Measurements from ENCODE around the gene SNPH. TPM values are rescaled to one million over a fixed set of nuclear protein-coding genes. Genes with fewer than 3 reads are reported as not detected.

Gene SNPH
- total RNA-seq, 1 donor from 2014 or later: 29.4 TPM

- DNase-seq (ENCODE audit: low read depth): peak; percentile 72
Observed at GRCh38 chr20:1286267-1287024, 20.4 kb downstream of the SNPH start.

- DNase-seq (ENCODE audit: low read depth): no peak
Observed at GRCh38 chr20:1287306-1287705, 21.2 kb downstream of the SNPH start.

- DNase-seq (ENCODE audit: low read depth): no peak
Observed at GRCh38 chr20:1287787-1288569, 21.9 kb downstream of the SNPH start.

- peak; percentile 77 for DNase-seq (ENCODE audit: low read depth)
Observed at GRCh38 chr20:1291191-1291741, 25.2 kb downstream of the SNPH start.

GRCh38 chr20:1292620-1293019 is 26.5 kb downstream of the SNPH start:
- DNase-seq (ENCODE audit: low read depth): peak; percentile 25

GRCh38 chr20:1293641-1294379 is 27.7 kb downstream of the SNPH start:
- peak; percentile 38 for DNase-seq (ENCODE audit: low read depth)

GRCh38 chr20:1294497-1294896 is 28.4 kb downstream of the SNPH start:
- no peak for DNase-seq (ENCODE audit: low read depth)

GRCh38 chr20:1295276-1295930 is 29.3 kb downstream of the SNPH start:
- DNase-seq (ENCODE audit: low read depth): no peak

- DNase-seq (ENCODE audit: low read depth): no peak
Observed at GRCh38 chr20:1296117-1296610, 30.1 kb downstream of the SNPH start.

GRCh38 chr20:1296922-1297321 is 30.8 kb downstream of the SNPH start:
- no peak for DNase-seq (ENCODE audit: low read depth)

- no peak for DNase-seq (ENCODE audit: low read depth)
Observed at GRCh38 chr20:1297486-1297885, 31.4 kb downstream of the SNPH start.

- DNase-seq (ENCODE audit: low read depth): no peak
Observed at GRCh38 chr20:1298166-1298565, 32.1 kb downstream of the SNPH start.

GRCh38 chr20:1298888-1299511 is 32.9 kb downstream of the SNPH start:
- DNase-seq (ENCODE audit: low read depth): no peak

- no peak for DNase-seq (ENCODE audit: low read depth)
Observed at GRCh38 chr20:1299522-1299921, 33.4 kb downstream of the SNPH start.

- no peak for DNase-seq (ENCODE audit: low read depth)
Observed at GRCh38 chr20:1300083-1300840, 34.2 kb downstream of the SNPH start.

- DNase-seq (ENCODE audit: low read depth): no peak
Observed at GRCh38 chr20:1301031-1301529, 35.0 kb downstream of the SNPH start.

- DNase-seq (ENCODE audit: low read depth): peak; percentile 93
Observed at GRCh38 chr20:1302685-1303541, 36.8 kb downstream of the SNPH start.

- DNase-seq (ENCODE audit: low read depth): no peak
Observed at GRCh38 chr20:1304710-1305515, 38.8 kb downstream of the SNPH start.

Measured in myocyte (in vitro differentiated cells).